ENCODE data around the gene SUSD5. TPM values are rescaled to one million over a fixed set of nuclear protein-coding genes. Genes with fewer than 3 reads are reported as not detected.

The SUSD5 gene
- total RNA-seq, 1 experiment from 2014 or later, result 1.2 TPM

DNA sequence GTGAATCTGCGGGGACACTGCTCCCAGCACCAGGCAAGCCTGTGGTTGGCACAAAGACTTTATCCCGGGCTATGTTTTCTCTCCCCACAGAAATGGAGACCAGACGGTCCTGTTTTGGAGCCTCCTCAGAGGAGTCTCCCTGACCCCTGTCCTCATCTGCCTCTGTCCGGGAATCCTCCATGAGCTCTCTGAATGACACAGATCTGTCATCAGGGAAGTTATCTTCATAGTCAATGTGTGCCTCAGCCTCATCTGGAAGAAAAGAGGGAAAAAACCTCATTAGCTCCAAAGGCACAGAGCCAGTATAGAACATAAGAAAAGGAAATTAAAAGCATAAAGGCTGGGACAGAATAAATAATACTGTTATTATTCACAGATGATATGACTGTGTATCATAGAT, 64.8 kb downstream of the SUSD5 start:
- Mint-ChIP-seq H3K27ac (no peak overlapping the region), H3K9me3 (peaks cover 3% of the 10 kb centered on the region; the same call in 1 of the 2 replicates), H3K4me3 (no peak overlapping the region), H3K4me1 (peaks cover 3% of the 10 kb centered on the region; the same call in 1 of the 2 replicates), H3K36me3 (no peaks in the 10 kb centered on the region), H3K27me3 (ENCODE audit: low read depth) (peaks cover 2% of the 10 kb centered on the region; the same call in 1 of the 2 replicates)
- no peak for TF ChIP-seq IRF2 (CRISPR knock-in tag; IDR thresholded peaks at IDR 0.05; ENCODE audit: borderline replicate concordance, low read depth)
- TF ChIP-seq, protein P1, sequence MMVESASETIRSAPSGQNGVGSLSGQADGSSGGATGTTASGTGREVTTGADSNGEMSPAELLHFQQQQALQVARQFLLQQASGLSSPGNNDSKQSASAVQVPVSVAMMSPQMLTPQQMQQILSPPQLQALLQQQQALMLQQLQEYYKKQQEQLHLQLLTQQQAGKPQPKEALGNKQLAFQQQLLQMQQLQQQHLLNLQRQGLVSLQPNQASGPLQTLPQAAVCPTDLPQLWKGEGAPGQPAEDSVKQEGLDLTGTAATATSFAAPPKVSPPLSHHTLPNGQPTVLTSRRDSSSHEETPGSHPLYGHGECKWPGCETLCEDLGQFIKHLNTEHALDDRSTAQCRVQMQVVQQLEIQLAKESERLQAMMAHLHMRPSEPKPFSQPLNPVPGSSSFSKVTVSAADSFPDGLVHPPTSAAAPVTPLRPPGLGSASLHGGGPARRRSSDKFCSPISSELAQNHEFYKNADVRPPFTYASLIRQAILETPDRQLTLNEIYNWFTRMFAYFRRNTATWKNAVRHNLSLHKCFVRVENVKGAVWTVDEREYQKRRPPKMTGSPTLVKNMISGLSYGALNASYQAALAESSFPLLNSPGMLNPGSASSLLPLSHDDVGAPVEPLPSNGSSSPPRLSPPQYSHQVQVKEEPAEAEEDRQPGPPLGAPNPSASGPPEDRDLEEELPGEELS (CRISPR knock-in tag; IDR thresholded peaks at IDR 0.05), result no peak
- TF ChIP-seq, protein P2, sequence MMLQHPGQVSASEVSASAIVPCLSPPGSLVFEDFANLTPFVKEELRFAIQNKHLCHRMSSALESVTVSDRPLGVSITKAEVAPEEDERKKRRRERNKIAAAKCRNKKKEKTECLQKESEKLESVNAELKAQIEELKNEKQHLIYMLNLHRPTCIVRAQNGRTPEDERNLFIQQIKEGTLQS (CRISPR knock-in tag; conservative IDR thresholded peaks at IDR 0.05), result no peak
- ATAC-seq, result no peak
- CTCF ChIA-PET, result interaction anchor here (0.6 to 1.7 kb wide), 3 partner anchors 9 to 22 kb away, joined by 3 to 10 read pairs (median 7); no protein-coding TSS in a partner anchor
- no peak for DNase-seq (ENCODE audit: low spot score)
- POLR2A ChIA-PET, result no interaction called here

DNA sequence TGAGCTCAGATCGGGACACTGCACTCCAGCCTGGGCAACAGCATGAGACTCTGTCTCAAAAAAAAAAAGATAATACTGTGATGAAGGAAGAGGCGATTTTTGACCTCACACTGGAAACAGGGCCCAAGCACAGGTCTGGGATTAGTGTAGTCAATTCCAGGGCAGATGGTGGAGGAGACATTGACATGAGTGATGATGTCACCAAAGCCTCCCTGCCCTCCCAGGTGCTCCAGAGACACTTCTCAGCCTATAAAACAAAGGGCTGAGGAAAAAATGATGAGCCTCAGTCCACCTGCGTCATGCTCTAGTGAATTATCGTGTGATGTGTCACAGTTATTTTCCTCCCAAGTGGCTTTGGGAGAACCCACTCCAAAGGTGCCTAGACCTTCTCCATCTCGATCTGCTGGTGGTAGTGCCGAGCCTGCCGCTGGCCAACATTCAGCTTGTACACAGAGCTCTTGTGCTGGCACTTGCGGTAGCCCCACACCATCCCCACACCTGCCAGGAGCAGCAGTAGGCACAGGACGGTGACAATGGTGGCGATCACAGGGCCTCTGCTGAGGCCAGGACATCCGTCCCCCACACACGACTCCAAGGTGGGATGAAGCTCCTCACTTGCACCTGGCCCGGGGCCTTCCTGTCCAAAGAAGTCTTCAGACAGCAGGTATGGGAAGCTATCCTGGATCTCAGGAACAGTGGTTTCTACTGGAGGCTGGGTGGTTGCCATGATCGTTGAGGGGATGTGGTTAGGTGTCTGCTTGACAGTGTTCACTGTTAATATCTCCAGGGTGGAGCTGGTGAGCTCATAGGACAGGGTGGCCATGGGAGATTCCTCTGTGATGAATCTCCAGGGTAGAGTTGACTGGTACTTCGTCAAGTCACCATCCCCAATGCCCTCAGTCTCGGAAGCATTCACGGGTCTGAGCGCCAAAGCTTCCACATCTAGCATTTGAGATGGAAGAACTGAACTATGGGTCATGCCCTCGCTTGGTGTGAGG, 65.9 kb downstream of the SUSD5 start:
- ChIA-PET POLR2A (no interaction called here), CTCF (interaction anchor here (1.2 to 1.9 kb wide), 2 partner anchors 8 to 21 kb away, joined by 5 to 6 read pairs; no protein-coding TSS in a partner anchor)
- no peak for TF ChIP-seq CREB1 (CRISPR knock-in tag; IDR thresholded peaks at IDR 0.05)
- TF ChIP-seq CBFB (CRISPR knock-in tag; IDR thresholded peaks at IDR 0.05; ENCODE audit: low read depth), result no peak
- TF ChIP-seq NFATC4 (CRISPR knock-in tag; IDR thresholded peaks at IDR 0.05), result no peak
- TF ChIP-seq, protein P2 (CRISPR knock-in tag; conservative IDR thresholded peaks at IDR 0.05), result no peak
- TF ChIP-seq SMAD4 (CRISPR knock-in tag; IDR thresholded peaks at IDR 0.05), result no peak
- TF ChIP-seq, protein P3, sequence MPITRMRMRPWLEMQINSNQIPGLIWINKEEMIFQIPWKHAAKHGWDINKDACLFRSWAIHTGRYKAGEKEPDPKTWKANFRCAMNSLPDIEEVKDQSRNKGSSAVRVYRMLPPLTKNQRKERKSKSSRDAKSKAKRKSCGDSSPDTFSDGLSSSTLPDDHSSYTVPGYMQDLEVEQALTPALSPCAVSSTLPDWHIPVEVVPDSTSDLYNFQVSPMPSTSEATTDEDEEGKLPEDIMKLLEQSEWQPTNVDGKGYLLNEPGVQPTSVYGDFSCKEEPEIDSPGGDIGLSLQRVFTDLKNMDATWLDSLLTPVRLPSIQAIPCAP (CRISPR knock-in tag; IDR thresholded peaks at IDR 0.05), result no peak
- Mint-ChIP-seq H3K4me1 (peaks cover 3% of the 10 kb centered on the region; the same call in 1 of the 2 replicates), H3K4me3 (no peak overlapping the region), H3K36me3 (no peaks in the 10 kb centered on the region), H3K27me3 (ENCODE audit: low read depth) (peaks cover 2% of the 10 kb centered on the region; the same call in 1 of the 2 replicates), H3K9me3 (peaks cover 7% of the 10 kb centered on the region; the same call in 1 of the 2 replicates), H3K27ac (no peak overlapping the region)
- no peak for DNase-seq (ENCODE audit: low spot score)
- ATAC-seq, result no peak

DNA sequence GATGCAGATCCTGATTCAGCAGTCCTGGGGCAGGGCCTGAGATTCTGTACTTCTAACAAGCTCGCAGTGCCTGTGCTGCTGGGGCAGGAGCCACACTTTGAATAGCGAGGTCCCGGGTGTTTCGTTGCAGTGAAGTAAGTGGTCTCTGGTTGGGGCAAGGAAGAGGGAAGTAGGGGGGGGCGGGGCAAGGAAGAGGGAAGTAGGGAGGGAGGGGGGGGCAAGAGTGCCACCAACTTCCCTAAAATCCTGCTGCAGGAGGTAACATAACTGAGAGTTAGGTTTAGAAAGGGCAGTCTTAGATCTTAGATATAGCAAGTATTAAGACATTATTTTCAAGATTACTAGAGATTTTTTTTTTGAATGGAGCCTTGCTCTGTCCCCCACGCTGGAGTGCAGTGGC, 69.3 kb downstream of the SUSD5 start:
- no peak overlapping the region for H3K27ac Mint-ChIP-seq
- CTCF ChIA-PET, result interaction anchor here (0.9 to 1.0 kb wide), 2 partner anchors 169 to 223 kb away, joined by 3 read pairs; no protein-coding TSS in a partner anchor
- H3K4me3 Mint-ChIP-seq, result no peak overlapping the region
- no peaks in the 10 kb centered on the region for H3K36me3 Mint-ChIP-seq
- DNase-seq (ENCODE audit: low spot score) (no peak), ATAC-seq (no peak)
- peaks cover 1% of the 10 kb centered on the region; the same call in 1 of the 2 replicates for H3K4me1 Mint-ChIP-seq
- peaks cover 7% of the 10 kb centered on the region; the same call in 1 of the 2 replicates for H3K9me3 Mint-ChIP-seq
- peaks cover 2% of the 10 kb centered on the region; the same call in 1 of the 2 replicates for H3K27me3 Mint-ChIP-seq (ENCODE audit: low read depth)
- POLR2A ChIA-PET, result no interaction called here
- TF ChIP-seq IRF2 (CRISPR knock-in tag; IDR thresholded peaks at IDR 0.05; ENCODE audit: borderline replicate concordance, low read depth), result no peak
- TF ChIP-seq, protein P4, sequence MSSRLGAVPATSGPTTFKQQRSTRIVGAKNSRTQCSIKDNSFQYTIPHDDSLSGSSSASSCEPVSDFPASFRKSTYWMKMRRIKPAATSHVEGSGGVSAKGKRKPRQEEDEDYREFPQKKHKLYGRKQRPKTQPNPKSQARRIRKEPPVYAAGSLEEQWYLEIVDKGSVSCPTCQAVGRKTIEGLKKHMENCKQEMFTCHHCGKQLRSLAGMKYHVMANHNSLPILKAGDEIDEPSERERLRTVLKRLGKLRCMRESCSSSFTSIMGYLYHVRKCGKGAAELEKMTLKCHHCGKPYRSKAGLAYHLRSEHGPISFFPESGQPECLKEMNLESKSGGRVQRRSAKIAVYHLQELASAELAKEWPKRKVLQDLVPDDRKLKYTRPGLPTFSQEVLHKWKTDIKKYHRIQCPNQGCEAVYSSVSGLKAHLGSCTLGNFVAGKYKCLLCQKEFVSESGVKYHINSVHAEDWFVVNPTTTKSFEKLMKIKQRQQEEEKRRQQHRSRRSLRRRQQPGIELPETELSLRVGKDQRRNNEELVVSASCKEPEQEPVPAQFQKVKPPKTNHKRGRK (CRISPR knock-in tag; IDR thresholded peaks at IDR 0.05; ENCODE audit: borderline replicate concordance), result no peak
- TF ChIP-seq TEAD4 (CRISPR knock-in tag; IDR thresholded peaks at IDR 0.05), result no peak
- TF ChIP-seq, protein P5, sequence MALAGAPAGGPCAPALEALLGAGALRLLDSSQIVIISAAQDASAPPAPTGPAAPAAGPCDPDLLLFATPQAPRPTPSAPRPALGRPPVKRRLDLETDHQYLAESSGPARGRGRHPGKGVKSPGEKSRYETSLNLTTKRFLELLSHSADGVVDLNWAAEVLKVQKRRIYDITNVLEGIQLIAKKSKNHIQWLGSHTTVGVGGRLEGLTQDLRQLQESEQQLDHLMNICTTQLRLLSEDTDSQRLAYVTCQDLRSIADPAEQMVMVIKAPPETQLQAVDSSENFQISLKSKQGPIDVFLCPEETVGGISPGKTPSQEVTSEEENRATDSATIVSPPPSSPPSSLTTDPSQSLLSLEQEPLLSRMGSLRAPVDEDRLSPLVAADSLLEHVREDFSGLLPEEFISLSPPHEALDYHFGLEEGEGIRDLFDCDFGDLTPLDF (CRISPR knock-in tag; IDR thresholded peaks at IDR 0.05), result no peak
- TF ChIP-seq, protein P6, sequence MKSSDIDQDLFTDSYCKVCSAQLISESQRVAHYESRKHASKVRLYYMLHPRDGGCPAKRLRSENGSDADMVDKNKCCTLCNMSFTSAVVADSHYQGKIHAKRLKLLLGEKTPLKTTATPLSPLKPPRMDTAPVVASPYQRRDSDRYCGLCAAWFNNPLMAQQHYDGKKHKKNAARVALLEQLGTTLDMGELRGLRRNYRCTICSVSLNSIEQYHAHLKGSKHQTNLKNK (CRISPR knock-in tag; IDR thresholded peaks at IDR 0.05), result no peak
- TF ChIP-seq, protein P7, sequence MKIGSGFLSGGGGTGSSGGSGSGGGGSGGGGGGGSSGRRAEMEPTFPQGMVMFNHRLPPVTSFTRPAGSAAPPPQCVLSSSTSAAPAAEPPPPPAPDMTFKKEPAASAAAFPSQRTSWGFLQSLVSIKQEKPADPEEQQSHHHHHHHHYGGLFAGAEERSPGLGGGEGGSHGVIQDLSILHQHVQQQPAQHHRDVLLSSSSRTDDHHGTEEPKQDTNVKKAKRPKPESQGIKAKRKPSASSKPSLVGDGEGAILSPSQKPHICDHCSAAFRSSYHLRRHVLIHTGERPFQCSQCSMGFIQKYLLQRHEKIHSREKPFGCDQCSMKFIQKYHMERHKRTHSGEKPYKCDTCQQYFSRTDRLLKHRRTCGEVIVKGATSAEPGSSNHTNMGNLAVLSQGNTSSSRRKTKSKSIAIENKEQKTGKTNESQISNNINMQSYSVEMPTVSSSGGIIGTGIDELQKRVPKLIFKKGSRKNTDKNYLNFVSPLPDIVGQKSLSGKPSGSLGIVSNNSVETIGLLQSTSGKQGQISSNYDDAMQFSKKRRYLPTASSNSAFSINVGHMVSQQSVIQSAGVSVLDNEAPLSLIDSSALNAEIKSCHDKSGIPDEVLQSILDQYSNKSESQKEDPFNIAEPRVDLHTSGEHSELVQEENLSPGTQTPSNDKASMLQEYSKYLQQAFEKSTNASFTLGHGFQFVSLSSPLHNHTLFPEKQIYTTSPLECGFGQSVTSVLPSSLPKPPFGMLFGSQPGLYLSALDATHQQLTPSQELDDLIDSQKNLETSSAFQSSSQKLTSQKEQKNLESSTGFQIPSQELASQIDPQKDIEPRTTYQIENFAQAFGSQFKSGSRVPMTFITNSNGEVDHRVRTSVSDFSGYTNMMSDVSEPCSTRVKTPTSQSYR (CRISPR knock-in tag; IDR thresholded peaks at IDR 0.05), result no peak
